Neuronal stem cell (in vitro differentiated cells): Measurements from ENCODE around the gene GTF2E1.
"Not testable (repeated sequence)": the region's sequence is repeated elsewhere in the genome, so short reads cannot be mapped to it uniquely, and the experiment has no call there.

Experiments
- DNase-seq: peaks from one replicate; pipeline ENCODE4 v3.0.0-alpha.2; 2013; ENCODE audit warnings: low spot score
- H2AFZ ChIP-seq: one replicate; pipeline ENCODE4 v1.6.1; 2013; ENCODE audit warnings: mild to moderate bottlenecking, low read length, inconsistent platforms
- H2AK5ac ChIP-seq: 2 replicates; pipeline ENCODE4 v1.6.1; 2013; ENCODE audit warnings: low read depth, mild to moderate bottlenecking, inconsistent platforms, low read length, moderate library complexity, mixed read lengths
- H2BK120ac ChIP-seq: 2 replicates; pipeline ENCODE4 v1.6.1; 2013; ENCODE audit warnings: low read depth, mild to moderate bottlenecking, inconsistent platforms, low read length, moderate library complexity, mixed read lengths
- H2BK12ac ChIP-seq: one replicate; pipeline ENCODE4 v1.6.1; 2013; ENCODE audit warnings: low read length, inconsistent platforms
- H2BK15ac ChIP-seq: 2 replicates; pipeline ENCODE4 v1.6.1; 2013; ENCODE audit warnings: mild to moderate bottlenecking, low read length, inconsistent platforms, mixed read lengths
- H2BK5ac ChIP-seq: one replicate; pipeline ENCODE4 v1.6.1; 2013; ENCODE audit warnings: inconsistent platforms, mild to moderate bottlenecking, low read length, moderate library complexity
- H3K14ac ChIP-seq: one replicate; pipeline ENCODE4 v1.6.1; 2013; ENCODE audit warnings: low read length, inconsistent platforms
- H3K18ac ChIP-seq: 2 replicates; pipeline ENCODE4 v1.6.1; 2013; ENCODE audit warnings: low read length, inconsistent platforms
- H3K23ac ChIP-seq: 2 replicates; pipeline ENCODE4 v1.6.1; 2013; ENCODE audit warnings: low read depth, mild to moderate bottlenecking, mixed read lengths, low read length, inconsistent platforms; ENCODE audit not compliant: poor library complexity
- H3K27ac ChIP-seq: replicated peaks from 3 replicates; pipeline ENCODE4 v1.5.1; 2013; ENCODE audit warnings: low read length, inconsistent platforms
- H3K27me3 ChIP-seq, 3 experiments: 2 replicates each; pipeline ENCODE4 v1.6.1; 2013; ENCODE audit warnings: low read length in 3 of 3, mild to moderate bottlenecking in 2 of 3, inconsistent platforms in 1 of 3, low read depth in 1 of 3, mixed read lengths in 1 of 3, moderate library complexity in 1 of 3; ENCODE audit not compliant: control insufficient read depth in 3 of 3, insufficient read depth in 3 of 3
- H3K36me3 ChIP-seq, 2 donors: replicated peaks in 1 of 2; 2 replicates each; pipeline ENCODE4 v1.6.1; 2013; ENCODE audit warnings: low read length in 2 of 2; ENCODE audit not compliant: control insufficient read depth in 2 of 2, insufficient read depth in 2 of 2
- H3K4ac ChIP-seq: 2 replicates; pipeline ENCODE4 v1.6.1; 2013; ENCODE audit warnings: inconsistent platforms, mild to moderate bottlenecking, low read length, moderate library complexity
- H3K4me1 ChIP-seq, 2 donors: 1 replicate in 1 of 2; 2 replicates in 1 of 2; pipeline ENCODE4 v1.6.1; 2013; ENCODE audit warnings: low read length in 2 of 2, low read depth in 1 of 2; ENCODE audit not compliant: control insufficient read depth in 2 of 2, insufficient read depth in 1 of 2
- H3K4me2 ChIP-seq: one replicate; pipeline ENCODE4 v1.6.1; 2013; ENCODE audit warnings: mild to moderate bottlenecking, low read length, inconsistent platforms; ENCODE audit not compliant: insufficient read depth, poor library complexity, severe bottlenecking
- H3K4me3 ChIP-seq, 2 donors: 2 replicates each; pipeline ENCODE4 v1.5.1; 2013; ENCODE audit warnings: low read length in 2 of 2, mild to moderate bottlenecking in 2 of 2, inconsistent platforms in 1 of 2, moderate library complexity in 1 of 2
- H3K79me1 ChIP-seq: one replicate; pipeline ENCODE4 v1.6.1; 2013; ENCODE audit warnings: low read depth, mild to moderate bottlenecking, inconsistent platforms, low read length, moderate library complexity
- H3K9ac ChIP-seq: one replicate; pipeline ENCODE4 v1.6.1; 2013; ENCODE audit warnings: mild to moderate bottlenecking, low read depth, low read length, inconsistent platforms; ENCODE audit not compliant: poor library complexity
- H3K9me3 ChIP-seq, 2 donors: replicated peaks in 1 of 2; 2 replicates each; pipeline versions ENCODE3 to v1.6.1; 2013; ENCODE audit warnings: low read length in 2 of 2, mild to moderate bottlenecking in 2 of 2, inconsistent platforms in 1 of 2, low read depth in 1 of 2, mixed read lengths in 1 of 2, moderate library complexity in 1 of 2; ENCODE audit not compliant: control insufficient read depth in 2 of 2, insufficient read depth in 1 of 2
- H4K8ac ChIP-seq: one replicate; pipeline ENCODE4 v1.6.1; 2013; ENCODE audit warnings: low read depth, mild to moderate bottlenecking, inconsistent platforms, low read length, moderate library complexity
- H4K91ac ChIP-seq: one replicate; pipeline ENCODE4 v1.6.1; 2013; ENCODE audit warnings: low read length, low read depth, mild to moderate bottlenecking, inconsistent platforms; ENCODE audit not compliant: poor library complexity
- WGBS, 2 donors: extraction: QIAGEN DNeasy Blood & Tissue Kit; methylation state at CpG; one replicate each; pipeline ENCODE4 v1.1.7; 2013; ENCODE audit warnings: missing lambda C conversion rate in 2 of 2, mixed read lengths in 1 of 2; ENCODE audit not compliant: insufficient read length in 2 of 2, insufficient replicate concordance in 1 of 2; ENCODE audit errors: extremely low coverage in 2 of 2; 5-methylcytosine and 5-hydroxymethylcytosine counted together

Gene GTF2E1

GRCh38 chr3:120780977-120781376 lies 38.4 kb downstream of the GTF2E1 start:
- Histone ChIP-seq H4K8ac (no peak overlapping the region), H2AK5ac (no peak overlapping the region), H3K27ac (no peak overlapping the region), H4K91ac (no peak overlapping the region), H3K23ac (no peak overlapping the region), H2BK15ac (no peak overlapping the region), H2BK12ac (no peak overlapping the region), H3K18ac (no peak overlapping the region), H3K9me3 (no peaks in the 10 kb centered on the region), H3K4me2 (no peak overlapping the region), H3K4me1 (no peaks in the 10 kb centered on the region), H3K27me3 (no peaks in the 10 kb centered on the region), H3K36me3 (peaks cover 8 to 60% of the 10 kb centered on the region in 2 donors), H3K4ac (no peak overlapping the region), H3K14ac (no peak overlapping the region), H3K4me3 (peak overlapping the region in 1 of 2 donors; percentile 20), H2BK120ac (no peak overlapping the region), H2AFZ (no peak overlapping the region), H3K79me1 (no peaks in the 10 kb centered on the region), H3K9ac (no peak overlapping the region), H2BK5ac (no peak overlapping the region)
- DNase-seq: no peak
- no CpG with 5 or more reads among the region's 13 CpGs for WGBS, 2 donors

- not testable (repeated sequence) for H2BK12ac ChIP-seq, H3K27ac ChIP-seq, H2BK15ac ChIP-seq, H2AK5ac ChIP-seq, H3K27me3 ChIP-seq, H3K4me2 ChIP-seq, H3K4ac ChIP-seq, H3K23ac ChIP-seq, H2AFZ ChIP-seq, H4K91ac ChIP-seq, H3K79me1 ChIP-seq, H4K8ac ChIP-seq, DNase-seq, H2BK120ac ChIP-seq, H3K14ac ChIP-seq, H2BK5ac ChIP-seq, H3K18ac ChIP-seq, H3K9ac ChIP-seq, H3K4me1 ChIP-seq, H3K9me3 ChIP-seq, H3K4me3 ChIP-seq
- WGBS, 2 donors: no CpG with 5 or more reads among the region's 5 CpGs
- H3K36me3 ChIP-seq: peaks cover 4 to 20% of the 10 kb centered on the region in 2 donors
Observed at GRCh38 chr3:120785832-120786231, 43.3 kb downstream of the GTF2E1 start.

- H3K4me1 ChIP-seq: no peaks in the 10 kb centered on the region
- no peak overlapping the region for H3K9ac ChIP-seq
- no peak overlapping the region for H4K8ac ChIP-seq
- no CpG with 5 or more reads among the region's 1 CpG for WGBS, 2 donors
- H2AK5ac ChIP-seq: no peak overlapping the region
- no peak overlapping the region for H3K4me3 ChIP-seq
- H3K27me3 ChIP-seq: no peaks in the 10 kb centered on the region
- no peak for DNase-seq
- no peaks in the 10 kb centered on the region for H3K79me1 ChIP-seq
- H3K9me3 ChIP-seq: no peaks in the 10 kb centered on the region
- no peak overlapping the region for H3K27ac ChIP-seq
- H2BK5ac ChIP-seq: no peak overlapping the region
- no peak overlapping the region for H2BK120ac ChIP-seq
- H3K18ac ChIP-seq: no peak overlapping the region
- no peak overlapping the region for H3K4ac ChIP-seq
- H3K23ac ChIP-seq: no peak overlapping the region
- H2BK15ac ChIP-seq: no peak overlapping the region
- no peak overlapping the region for H2BK12ac ChIP-seq
- H2AFZ ChIP-seq: no peak overlapping the region
- H3K14ac ChIP-seq: no peak overlapping the region
- H3K4me2 ChIP-seq: no peak overlapping the region
- H3K36me3 ChIP-seq: no peaks in the 10 kb centered on the region
- no peak overlapping the region for H4K91ac ChIP-seq
Observed at GRCh38 chr3:120791010-120791409, 48.5 kb downstream of the GTF2E1 start.

GRCh38 chr3:120791913-120792312 lies 49.4 kb downstream of the GTF2E1 start:
- Histone ChIP-seq H3K4me3 (no peak overlapping the region), H3K9ac (no peak overlapping the region), H2BK120ac (no peak overlapping the region), H3K18ac (no peak overlapping the region), H4K91ac (no peak overlapping the region), H3K27ac (no peak overlapping the region), H2AFZ (no peak overlapping the region), H3K36me3 (no peaks in the 10 kb centered on the region), H2BK5ac (no peak overlapping the region), H2BK15ac (no peak overlapping the region), H3K4me1 (no peaks in the 10 kb centered on the region), H3K27me3 (no peaks in the 10 kb centered on the region), H2AK5ac (no peak overlapping the region), H3K9me3 (no peaks in the 10 kb centered on the region), H3K23ac (no peak overlapping the region), H3K79me1 (no peaks in the 10 kb centered on the region), H3K14ac (no peak overlapping the region), H2BK12ac (no peak overlapping the region), H3K4ac (no peak overlapping the region), H4K8ac (no peak overlapping the region), H3K4me2 (no peak overlapping the region)
- no CpG with 5 or more reads among the region's 1 CpG for WGBS, 2 donors
- no peak for DNase-seq
